ENCODE results near the gene TMEM250.

TMEM250 gene

GRCh38 chr9:136148766-136149165 lies 30.1 kb upstream of the TMEM250 start:
- no peak for DNase-seq

DNA sequence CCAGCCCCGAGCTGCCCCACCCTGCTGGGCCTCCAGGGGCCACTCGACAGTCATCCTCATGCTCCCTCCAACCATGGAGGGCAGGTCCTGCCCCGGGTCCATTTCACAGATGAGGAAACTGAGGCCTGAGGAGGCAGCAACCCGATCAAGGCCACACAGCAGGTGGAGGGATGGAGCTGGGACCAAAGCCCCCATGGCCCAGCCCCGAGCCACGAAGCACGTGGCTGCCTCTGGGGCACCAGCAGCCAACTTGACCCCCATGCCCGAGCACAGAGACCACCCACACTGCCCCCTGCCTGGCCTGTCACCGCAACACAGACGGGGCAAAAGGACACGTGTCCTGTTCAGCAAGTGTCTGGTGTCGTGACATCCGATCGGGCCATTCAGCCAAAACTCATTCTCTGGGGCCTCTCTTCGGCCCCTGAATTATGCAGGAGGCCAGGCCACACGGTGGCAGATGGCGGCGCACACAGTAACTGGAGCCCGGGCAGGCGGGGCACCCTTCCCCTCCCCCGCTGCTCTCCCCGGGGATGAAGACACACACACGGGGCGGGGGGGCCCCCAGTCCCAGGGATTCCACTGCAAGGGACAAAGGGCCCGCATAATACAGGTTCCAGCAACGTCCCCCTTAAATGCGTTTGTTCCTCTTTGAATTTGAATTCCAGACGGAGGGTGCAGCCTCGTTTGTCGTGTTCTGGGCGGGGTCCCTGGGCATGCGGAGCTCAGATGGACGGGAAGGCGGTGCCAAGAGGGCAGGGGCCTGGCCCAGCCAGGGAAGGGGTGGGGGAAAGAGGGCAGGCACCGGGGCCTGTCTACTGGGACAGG lies 29.4 kb upstream of the TMEM250 start:
- DNase-seq: peak; percentile 68

DNA sequence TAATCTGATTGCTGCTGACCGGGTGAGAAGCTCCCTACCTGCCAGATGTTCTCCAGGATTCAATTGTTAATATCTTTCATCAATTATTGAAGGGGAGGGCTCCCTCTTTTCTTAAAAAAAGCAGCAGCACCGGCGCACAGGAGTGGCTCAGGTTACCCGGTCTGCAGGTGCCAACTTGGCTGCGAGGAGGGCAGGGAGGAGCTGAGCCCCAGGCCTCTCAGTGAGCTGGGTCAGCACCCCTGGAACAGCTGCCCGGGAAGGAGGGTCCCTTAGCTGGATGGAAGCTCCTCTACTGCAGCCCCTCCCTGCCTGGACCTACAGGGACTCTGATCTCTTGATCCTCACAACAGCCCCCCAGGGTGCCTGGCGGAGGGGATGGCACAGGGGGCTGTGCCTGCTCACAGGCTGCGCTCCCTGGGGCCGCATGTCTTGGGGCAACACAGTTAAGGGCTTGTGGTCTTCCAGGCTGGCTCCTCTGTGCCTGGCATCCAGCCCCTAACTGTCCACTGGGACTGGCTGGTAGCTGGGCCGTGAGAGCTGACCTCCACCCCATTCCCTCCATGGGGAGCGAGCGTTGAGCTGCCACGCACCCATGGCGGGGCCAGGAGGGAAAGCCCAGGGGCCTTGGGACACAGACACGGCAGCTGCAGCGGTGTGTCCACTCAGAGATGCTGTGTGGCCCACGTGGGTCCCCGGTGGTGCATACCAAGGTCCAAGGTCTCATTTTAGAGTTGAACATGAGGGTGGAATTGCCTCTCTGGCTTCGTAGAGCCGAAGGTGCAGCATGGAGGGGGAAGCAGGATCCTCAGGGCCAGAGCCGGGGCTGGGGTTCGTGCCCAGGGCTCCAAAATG lies 28.6 kb upstream of the TMEM250 start:
- no peak for DNase-seq

- no peak for DNase-seq
Observed at GRCh38 chr9:136146126-136147037, 27.7 kb upstream of the TMEM250 start.

DNA sequence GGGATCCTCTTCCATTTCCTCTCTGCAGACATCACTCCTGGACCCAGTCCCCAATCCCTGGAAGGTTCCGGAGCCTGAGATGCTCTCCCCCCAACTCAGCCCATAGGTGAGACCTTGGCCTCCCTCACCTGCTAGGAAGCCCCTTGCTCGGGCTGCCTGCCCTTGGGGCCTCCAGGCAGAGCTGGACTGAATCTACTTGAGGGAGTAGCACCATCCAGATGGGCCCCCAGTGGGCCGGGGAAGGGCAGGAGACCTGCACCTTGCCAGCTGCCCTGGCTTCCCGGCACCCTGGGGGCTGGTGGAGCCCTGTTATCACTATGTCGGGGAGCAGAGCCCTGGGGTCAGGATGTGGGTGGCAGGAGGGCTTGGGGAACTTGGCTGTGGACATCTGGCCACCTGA lies 26.9 kb upstream of the TMEM250 start:
- no peak for DNase-seq

- DNase-seq: no peak
Observed at GRCh38 chr9:136144450-136144849, 25.8 kb upstream of the TMEM250 start.

GRCh38 chr9:136143215-136144001 lies 24.7 kb upstream of the TMEM250 start:
- no peak for DNase-seq

DNA sequence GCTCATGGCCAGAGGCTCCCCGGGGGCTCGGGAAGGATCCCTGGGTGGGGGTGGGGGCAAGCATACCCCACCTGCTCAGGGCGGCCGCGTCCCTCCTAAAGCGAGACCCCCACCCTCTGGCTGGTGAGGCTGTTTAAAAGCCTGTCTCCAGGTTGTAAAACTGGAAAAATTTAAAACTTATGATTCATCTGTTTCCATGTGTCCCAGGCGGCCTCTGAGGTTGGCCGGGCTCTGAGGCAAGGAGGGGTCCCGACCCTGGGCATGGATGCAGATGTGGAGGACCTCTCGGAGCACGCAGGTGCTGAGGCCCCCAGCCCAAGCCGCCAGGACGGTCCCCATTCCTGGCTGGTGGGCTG lies 24.2 kb upstream of the TMEM250 start:
- no peak for DNase-seq

DNA sequence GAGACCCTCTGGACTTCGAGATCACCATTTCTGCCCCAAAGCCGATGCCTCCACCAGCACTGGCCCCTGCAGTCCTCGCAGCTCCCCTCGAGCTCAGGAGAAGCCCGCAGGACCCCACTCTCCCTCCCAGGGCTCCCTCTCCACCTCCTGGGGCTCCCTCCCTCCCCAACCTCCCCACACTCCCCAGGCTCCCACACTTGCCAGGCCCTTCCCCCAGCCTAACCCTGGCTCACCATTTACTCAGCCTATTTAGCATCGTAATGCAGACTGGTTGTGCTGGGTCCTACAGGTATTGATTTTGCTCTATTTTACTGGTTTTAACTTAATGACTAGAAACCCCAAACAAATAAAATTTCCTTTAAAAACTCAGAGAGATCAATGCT lies 23.7 kb upstream of the TMEM250 start:
- DNase-seq: no peak

DNA sequence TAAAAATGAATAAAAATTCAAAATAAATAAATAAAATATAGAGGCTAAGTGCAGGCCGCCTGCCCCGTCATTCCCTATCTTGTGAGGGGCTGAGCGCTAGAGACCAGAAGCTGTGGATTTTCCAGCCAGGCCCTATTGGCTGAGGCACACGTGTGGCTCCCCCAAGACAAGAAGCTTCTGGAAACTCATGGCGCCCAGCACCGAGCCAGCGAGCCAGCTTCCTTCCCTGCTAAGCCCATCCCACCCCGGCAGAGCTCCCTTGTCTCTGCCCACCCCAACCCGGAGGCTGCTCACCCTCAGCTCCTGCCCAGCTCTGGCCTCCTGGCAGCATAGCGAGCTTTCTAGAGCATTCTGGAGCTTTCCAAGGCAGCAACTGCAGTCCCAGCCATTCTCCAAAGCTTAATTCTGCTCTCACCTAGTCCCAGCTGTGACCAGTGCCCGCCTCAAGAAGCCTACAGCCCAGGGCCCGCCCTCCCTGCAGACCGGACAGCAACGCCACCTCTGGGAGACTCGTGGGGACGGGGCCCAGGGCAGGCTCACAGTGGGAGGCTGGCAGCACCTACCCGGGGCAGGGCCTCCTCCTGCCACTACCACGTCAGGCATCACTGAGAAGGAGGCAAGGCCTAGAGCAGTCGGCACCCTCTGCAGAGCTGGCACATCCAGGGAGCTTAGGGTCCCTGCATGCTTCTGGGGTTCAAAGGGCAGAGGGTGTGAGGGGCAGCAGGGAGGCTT lies 23.2 kb upstream of the TMEM250 start:
- DNase-seq: no peak

DNA sequence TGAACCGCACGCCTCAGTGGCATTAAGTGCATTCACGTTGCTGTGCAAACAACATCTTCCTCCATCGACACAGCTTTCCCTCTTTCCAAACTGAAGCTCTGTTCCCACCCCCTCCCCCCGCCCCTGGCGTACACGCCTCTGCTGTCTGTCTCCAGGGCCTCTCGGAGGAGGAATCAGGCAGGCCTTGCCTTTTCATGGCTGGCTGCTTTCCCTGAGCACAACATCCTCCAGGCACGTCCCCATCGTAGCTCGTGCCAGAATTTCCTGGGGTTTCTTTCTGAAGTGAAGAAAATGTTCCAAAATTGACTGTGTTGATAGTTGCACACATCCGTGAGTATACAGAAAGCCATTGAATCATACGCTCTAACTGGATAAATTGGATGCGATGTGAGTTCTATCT lies 22.3 kb upstream of the TMEM250 start:
- no peak for DNase-seq

- no peak for DNase-seq
Observed at GRCh38 chr9:136140046-136140445, 21.4 kb upstream of the TMEM250 start.

- DNase-seq: no peak
Observed at GRCh38 chr9:136138566-136138965, 19.9 kb upstream of the TMEM250 start.

- DNase-seq: no peak
Observed at GRCh38 chr9:136137321-136138265, 18.9 kb upstream of the TMEM250 start.

DNA sequence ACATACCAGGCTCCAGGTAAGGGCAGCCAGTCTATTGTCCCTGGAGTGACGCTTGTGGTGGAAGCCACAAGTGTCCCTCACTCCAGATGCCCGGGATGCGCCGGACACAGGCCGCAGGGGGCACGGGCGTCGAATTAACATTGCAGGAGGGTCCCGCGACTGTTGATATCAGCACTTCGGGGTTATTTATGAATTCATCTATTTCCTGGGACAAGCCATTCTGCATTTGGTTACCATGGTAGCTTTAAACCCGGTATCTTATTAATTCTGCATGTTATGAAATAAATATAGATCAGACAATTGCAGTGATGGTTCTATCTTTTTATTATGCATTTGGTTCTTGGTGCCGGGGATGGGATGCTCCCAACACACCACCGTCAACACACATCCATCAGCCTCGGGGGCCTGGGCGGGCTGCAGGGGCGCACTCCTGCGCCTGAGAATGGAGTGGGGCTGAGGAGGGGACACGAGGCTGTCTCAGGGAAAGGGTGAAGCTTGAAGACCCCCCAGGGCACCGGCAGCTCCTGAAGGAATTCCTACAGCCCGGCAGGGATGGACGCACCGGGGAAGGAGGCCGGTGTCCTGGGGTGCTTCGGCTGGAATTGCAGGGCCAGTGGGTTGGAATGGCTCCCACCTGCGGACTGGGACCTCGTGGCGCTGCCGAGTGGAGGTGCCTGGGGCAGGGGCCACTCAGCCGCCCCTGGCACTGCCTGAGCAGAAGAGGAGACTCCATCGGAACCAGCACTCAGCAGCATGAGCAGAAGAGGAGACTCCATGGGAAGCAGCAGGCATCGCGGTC lies 17.7 kb upstream of the TMEM250 start:
- no peak for DNase-seq

DNA sequence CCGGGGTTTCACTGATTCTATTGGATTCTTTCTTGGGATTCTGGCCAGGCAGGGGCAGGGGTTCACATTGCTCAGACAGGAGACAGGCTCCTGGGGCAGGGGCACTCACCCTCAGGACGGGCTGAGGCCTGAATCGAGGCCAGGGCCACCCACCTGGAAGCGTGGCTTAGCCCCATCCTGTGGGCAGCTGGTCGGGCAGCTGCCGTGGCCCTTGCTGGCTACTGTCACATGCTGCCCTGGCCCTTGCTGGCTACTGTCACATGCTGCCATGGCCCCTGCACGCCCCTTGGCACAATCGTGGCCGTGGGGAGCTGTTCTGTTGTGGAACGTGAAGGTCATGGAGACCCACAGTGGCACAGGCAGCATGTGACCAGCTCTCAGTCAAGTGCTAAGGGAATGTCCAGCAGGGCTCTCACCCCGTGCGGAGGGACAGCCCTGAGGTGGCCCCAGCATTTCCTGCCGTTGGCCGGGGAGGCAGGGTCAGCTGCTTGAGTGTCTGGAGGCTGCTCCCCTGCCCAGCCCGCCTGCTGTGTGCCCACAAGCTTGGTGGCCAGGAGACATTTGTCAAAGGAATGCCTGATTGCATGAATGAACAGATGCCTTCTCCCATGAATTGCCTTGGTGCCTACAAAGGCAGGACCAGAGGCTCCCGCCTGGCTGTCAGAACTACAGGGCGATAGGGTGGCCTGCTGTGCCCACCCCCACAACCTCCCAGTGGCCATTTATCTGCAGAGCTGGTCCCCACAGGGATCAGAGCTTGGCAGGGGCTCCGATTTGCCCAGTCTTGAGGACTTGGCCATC lies 16.9 kb upstream of the TMEM250 start:
- DNase-seq: no peak

DNA sequence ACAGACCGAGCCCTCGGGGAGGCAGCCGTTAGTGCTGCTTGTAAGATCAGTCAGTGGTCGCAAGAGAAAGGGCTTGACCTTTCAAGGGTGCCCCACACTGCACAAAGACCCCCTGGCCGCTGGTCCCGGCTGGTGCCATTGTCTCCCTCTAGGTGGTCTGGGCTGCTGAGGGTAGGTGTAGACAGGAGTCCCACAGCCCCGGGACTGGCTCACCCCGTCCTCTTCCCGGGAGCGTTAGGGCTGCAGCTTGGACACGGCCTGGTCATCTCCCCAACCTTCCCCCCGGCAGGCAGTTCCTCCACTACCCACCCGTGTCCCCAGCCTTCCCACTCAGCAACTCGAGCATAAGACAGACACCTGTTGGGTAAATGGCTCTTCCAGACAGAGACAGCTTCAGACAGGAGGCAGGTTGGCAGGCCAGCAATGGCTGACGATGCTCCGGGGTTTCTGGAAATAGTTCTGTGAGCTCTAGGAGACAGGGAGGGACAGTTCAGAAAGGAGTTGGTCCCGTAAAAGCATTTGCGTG lies 15.3 kb upstream of the TMEM250 start:
- DNase-seq: no peak
